Muscle of back (tissue), 11 donors: ENCODE results near the gene ROR2. TPM values are rescaled to one million over a fixed set of nuclear protein-coding genes. Genes with fewer than 3 reads are reported as not detected.

Experiments
- DNase-seq, 3 donors: peaks; one replicate each; pipeline versions ENCODE4 v3.0.0 to v3.0.0-alpha.2; 2013
- polyA plus RNA-seq, 10 donors: library from polyadenylated mRNA; unstranded; fragments of 120-200 nt; gene quantifications; one replicate each; pipeline ENCODE4 v1.2.1, GENCODE V29; 2013; ENCODE audit not compliant: insufficient read length in 10 of 10

ROR2 gene
- polyA plus RNA-seq, 10 donors = 1.9 to 12.8 (median 2.8) TPM

- DNase-seq = no peak
Measured at GRCh38 chr9:91949392-91949945, 559 bp downstream of the ROR2 start.

DNA sequence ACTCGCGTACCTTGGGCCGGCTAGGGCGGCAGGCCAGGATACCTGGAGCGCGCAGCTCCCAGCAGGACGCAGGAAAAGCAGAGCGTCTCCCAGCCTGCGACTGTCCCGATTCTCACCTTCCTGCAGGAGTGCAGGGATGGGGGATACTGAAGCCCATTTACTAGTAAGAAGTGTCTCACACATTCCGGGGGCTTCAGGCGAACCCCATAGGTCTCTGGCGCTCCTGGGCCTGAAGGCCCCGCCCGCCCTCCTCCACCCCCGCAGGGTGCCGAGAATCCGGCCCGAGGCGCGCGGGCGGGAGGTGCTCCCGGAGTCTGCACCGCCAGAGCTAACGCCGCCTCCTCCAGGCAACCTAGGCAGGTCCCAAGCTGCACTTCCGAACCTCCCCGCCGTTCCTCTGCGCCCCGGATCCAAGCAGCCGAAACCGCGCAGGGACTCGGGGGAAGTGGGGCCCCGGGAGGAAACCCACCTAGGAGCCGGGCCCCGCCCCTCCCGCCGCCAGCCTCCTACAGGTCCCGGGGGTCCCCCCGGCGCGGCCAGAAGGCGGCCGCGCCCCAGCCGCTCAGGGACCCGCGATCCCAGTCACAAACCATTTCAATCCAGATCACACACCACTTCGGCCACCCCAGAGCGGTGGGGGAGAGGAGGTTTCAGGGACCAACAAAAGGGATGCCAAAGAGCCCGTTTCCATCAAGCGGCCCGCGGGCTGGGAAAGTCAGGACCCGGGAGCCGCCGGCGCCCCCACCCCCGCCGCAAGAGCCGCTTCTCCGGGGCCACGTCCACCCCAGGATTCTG lies 1.2 kb downstream of the ROR2 start:
- DNase-seq = peak in 2 of 3 donors; percentile 46 to 74

DNA sequence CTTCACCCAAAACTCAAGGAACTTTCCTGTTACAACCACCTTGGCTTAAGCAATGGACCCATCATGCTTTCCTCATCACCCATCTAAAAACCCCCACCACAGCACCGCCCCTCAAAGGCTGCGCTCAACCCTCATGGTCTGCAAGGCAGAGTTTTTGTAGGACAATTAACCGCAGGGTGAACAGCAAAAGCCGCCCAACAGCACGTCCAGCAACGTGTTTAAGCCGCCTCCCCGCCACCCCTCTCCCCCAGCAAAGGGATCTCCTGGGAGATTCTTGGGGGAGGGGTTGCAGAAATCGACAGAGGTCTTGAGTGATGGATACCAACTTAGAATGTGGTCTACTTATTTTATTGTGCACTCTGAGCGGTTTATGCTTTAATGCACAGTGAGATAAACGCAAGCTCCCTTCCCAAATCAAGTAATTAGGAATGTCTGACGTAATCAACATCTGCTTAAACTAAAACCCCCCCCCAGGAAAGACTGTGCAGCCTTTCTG lies 1.9 kb downstream of the ROR2 start:
- DNase-seq = peak in 2 of 3 donors; percentile 12 to 59

GRCh38 chr9:91946653-91947488 lies 3.2 kb downstream of the ROR2 start:
- no peak for DNase-seq

DNA sequence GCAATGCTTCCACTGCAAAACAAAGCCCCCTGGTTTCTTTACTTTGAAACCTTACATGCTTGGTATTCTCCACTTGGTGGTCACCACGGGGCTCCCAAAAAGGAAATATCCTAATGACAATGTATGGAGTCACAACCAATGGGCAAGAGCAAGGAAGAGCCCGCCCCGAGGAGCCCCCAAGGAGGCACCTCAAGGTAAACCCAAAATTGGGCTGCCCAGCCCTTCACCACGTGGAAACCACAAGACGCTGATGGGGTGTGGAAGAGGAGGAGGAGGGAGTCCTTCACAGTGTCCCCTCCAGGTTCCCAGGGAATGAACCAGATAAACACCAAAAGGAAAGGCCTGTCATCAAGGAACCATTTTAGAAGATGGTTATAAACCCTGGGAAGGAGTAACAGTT lies 3.8 kb downstream of the ROR2 start:
- DNase-seq = no peak

- peak in 2 of 3 donors; percentile 59 to 79 for DNase-seq
Measured at GRCh38 chr9:91945277-91946085, 4.5 kb downstream of the ROR2 start.

DNA sequence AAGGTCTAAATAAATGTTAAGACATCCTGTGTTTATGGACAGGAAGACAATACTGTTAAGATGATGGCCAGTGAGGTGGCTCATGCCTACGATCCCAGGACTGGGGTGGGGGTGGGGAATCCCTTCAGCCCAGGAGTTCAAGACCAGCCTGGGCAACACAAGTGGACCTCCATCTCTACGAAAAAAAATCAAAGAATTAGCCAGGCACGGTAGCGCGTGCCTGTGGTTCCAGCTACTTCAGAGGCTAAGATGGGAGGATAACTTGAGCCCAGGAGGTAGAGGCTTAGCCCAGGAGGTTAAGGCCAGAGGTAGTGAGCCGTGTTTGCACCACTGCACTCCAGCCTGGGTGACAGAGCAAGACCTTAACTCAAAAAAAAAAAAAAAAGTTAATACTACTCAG lies 5.3 kb downstream of the ROR2 start:
- DNase-seq = no peak

- DNase-seq = no peak
Measured at GRCh38 chr9:91943478-91944470, 6.3 kb downstream of the ROR2 start.

GRCh38 chr9:91942201-91942600 lies 7.8 kb downstream of the ROR2 start:
- no peak for DNase-seq

GRCh38 chr9:91939978-91940377 lies 10.1 kb downstream of the ROR2 start:
- DNase-seq = no peak

DNA sequence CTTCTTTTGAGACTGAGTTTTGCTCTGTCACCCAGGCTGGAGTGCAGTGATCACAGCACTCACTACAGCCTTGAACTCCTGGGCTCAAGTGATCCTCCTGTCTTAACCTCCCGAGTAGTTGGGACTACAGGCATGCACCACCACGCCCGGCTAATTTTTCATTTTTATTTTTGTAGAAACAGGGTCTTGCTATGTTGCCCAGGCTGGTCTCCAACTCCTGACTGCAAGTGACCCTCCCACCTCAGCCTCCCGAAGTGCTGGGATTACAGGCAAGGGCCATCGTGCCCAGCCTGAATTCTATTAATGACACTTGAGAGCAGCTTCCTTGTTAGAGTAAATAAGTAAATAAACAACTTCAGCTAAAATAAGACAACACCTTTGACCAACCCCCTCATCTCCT lies 12.3 kb downstream of the ROR2 start:
- no peak for DNase-seq

DNA sequence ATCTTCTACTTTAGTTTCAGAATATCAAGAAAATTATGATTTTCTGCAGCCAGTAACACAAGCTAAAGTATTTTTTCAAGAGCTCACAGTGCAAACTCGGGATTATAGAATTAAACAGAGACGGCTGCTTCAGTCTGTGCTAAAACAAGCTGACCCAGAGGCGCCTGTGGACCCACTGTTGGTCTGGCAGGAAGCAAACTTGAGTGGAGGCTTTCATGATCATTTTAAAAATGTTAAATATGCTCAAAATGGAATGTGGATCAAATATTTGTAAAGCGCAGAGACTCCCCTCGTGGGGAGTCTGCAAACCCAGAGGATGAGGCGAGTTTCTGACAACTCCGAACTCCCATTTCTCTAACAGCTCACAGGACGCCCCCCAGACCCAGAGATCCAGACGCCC lies 13.0 kb downstream of the ROR2 start:
- DNase-seq = no peak

DNA sequence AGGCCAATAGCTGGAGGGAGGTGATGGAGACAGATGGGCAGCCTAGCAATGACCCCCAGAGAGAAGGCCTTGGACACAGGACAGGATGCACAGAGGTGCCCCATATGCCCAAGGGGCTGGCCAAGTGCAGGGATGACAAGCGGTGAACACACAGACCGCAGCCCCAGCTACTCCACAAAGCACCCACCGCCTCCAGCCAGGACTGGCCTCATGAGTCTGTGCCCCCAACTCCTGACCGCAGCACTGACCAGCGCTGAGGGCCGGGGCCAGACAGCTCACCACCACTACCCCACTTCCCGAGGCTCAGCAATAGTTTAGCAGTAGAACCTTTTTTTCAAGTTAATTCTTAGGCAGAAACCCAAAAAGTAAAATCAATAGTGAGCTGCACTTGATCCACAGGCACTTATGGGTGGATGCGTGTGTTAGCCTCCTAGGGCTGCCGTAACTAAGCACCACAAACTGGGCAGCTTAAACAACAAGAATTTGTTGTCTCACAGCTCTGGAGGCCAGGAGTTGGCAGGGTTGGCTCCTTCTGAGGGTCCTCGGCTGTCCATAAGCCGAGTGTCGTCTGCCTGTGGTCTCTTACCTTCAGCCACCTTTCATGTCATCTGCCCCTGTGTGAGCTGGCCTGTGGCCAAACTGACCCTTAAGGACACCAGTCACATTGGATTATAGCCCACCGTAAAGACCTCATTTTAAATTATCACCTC lies 14.1 kb downstream of the ROR2 start:
- no peak for DNase-seq

DNA sequence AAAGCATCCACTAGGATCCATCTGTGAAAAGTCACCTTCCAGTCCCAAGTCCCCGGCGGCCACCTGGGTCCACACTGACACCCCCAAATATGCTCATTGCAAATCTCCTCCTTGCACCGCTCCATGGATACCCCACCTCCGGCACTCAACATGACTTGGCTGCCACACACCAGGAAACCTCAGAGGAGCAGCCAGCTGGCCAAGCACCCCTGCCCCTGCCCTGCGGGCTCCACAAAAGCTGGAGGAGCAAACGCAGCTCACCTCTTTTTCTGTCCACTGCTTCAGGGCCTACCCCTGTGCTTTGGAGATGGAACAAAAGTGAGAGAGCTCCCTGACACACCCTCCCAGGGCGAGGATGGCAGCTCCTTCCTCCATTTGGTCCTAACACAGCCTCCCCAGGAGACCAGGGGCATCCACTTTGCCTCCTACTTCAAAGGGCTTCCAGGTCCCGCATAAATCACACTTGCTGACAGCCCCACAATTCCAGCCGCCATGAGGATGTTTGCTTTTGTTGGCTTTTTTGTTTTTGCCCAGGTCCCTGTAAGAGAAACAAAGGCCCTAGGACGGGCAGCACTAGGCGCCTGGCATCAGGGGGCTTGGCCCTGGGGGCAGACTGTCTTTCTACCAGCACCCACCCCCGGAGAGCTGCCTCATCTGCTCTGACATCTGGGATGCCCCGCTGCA lies 14.8 kb downstream of the ROR2 start:
- DNase-seq = no peak

GRCh38 chr9:91934654-91935053 lies 15.4 kb downstream of the ROR2 start:
- DNase-seq = no peak

GRCh38 chr9:91933556-91934352 lies 16.3 kb downstream of the ROR2 start:
- DNase-seq = peak in 1 of 3 donors; percentile 16

- DNase-seq = no peak
Measured at GRCh38 chr9:91930475-91930874, 19.6 kb downstream of the ROR2 start.

DNA sequence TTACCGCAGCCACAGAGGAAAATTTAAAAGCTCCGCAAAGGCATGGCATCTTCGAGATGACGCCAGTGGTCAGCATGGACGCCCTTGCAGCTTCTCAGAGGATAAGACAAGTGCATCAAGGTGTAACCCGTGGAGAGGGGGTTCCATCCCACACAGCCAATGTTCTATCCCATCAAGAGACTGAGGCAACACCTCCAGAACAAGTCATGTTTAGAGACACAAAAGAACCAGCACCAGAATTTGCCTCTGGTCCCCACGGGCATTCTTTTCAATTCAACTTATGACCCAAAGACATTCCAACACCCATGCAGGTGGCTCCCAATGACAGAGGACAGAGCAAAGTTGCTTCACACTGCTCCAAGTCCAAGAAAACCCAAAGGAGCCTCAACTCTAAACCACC lies 20.7 kb downstream of the ROR2 start:
- no peak for DNase-seq
